PC-9 (cell line): ENCODE measurements around the gene TMTC2. TPM values are rescaled to one million over a fixed set of nuclear protein-coding genes. Genes with fewer than 3 reads are reported as not detected.

Experiments
- BruUV-seq: library from RNA; stranded (reverse); fragments of 400-500 nt; replicated peaks from 2 replicates; lab custom pipeline; 2021; lab: Mats Ljungman, UMichigan
- CTCF ChIA-PET: fragments of 300-600 bp; sonication (Branson Sonifier 250); formaldehyde crosslinking; loops from one replicate; lab custom pipeline; 2022; ENCODE audit warnings: antibody characterized with exemption; lab: Charles Lee
- POLR2A ChIA-PET: fragments of 300-600 bp; sonication (Branson Sonifier 250); formaldehyde crosslinking; loops from one replicate; lab custom pipeline; 2022; ENCODE audit warnings: antibody characterized with exemption; ENCODE audit not compliant: unreplicated experiment; lab: Charles Lee
- DNase-seq, 2 experiments: peaks; one replicate each; pipeline versions ENCODE4 v3.0.0 to v3.0.0-alpha.2; 2015 to 2022; ENCODE audit warnings: mixed read lengths in 1 of 2
- H2AFZ ChIP-seq: fragments of 200-600 bp; sonication (generic); 2 replicates; pipeline ENCODE4 v1.8.1; 2017; ENCODE audit warnings: antibody characterized with exemption
- H3F3A ChIP-seq: fragments of 200-600 bp; sonication (generic); 2 replicates; pipeline ENCODE4 v1.8.1; 2017; ENCODE audit warnings: antibody characterized with exemption, mild to moderate bottlenecking, low read depth; ENCODE audit not compliant: insufficient read depth
- H3K27ac ChIP-seq: fragments of 200-600 bp; sonication (generic); 2 replicates; pipeline ENCODE4 v1.6.1; 2016; ENCODE audit warnings: mixed run types
- H3K27me3 ChIP-seq: fragments of 200-600 bp; sonication (generic); 2 replicates; pipeline ENCODE4 v1.6.1; 2016; ENCODE audit warnings: low read depth, mixed run types; ENCODE audit not compliant: insufficient read depth
- H3K36me3 ChIP-seq: fragments of 200-600 bp; sonication (generic); 2 replicates; pipeline ENCODE4 v1.6.1; 2016; ENCODE audit warnings: low read depth, mixed run types
- H3K4me1 ChIP-seq: fragments of 200-600 bp; sonication (generic); replicated peaks from 2 replicates; pipeline ENCODE4 v1.6.1; 2016; ENCODE audit warnings: mixed run types; ENCODE audit not compliant: insufficient read depth
- H3K4me2 ChIP-seq: fragments of 200-600 bp; sonication (generic); 2 replicates; pipeline ENCODE4 v1.6.1; 2017; ENCODE audit warnings: mixed run types
- H3K4me3 ChIP-seq: fragments of 200-600 bp; sonication (generic); 2 replicates; pipeline ENCODE4 v1.6.1; 2016; ENCODE audit warnings: mixed run types
- H3K79me2 ChIP-seq: fragments of 200-600 bp; sonication (generic); 2 replicates; pipeline ENCODE4 v1.6.1; 2017; ENCODE audit warnings: low read depth, mixed run types
- H3K9me2 ChIP-seq: fragments of 200-600 bp; sonication (generic); 2 replicates; pipeline ENCODE4 v1.8.1; 2017; ENCODE audit warnings: mild to moderate bottlenecking; ENCODE audit not compliant: insufficient read depth
- H3K9me3 ChIP-seq: fragments of 200-600 bp; sonication (generic); 2 replicates; pipeline ENCODE4 v1.8.1; 2016; ENCODE audit warnings: low read depth; ENCODE audit not compliant: insufficient read depth
- H4K20me1 ChIP-seq: fragments of 200-600 bp; sonication (generic); 2 replicates; pipeline ENCODE4 v1.8.1; 2017; ENCODE audit not compliant: insufficient read depth
- EZH2 ChIP-seq: fragments of 200-600 bp; sonication (generic); IDR thresholded peaks from 2 replicates; pipeline ENCODE4 v1.8.0; 2017; ENCODE audit warnings: antibody characterized with exemption, low read depth
- intact Hi-C: fragments of 100-400 bp; cut with micrococcal nuclease; formaldehyde crosslinking; loops from one replicate; pipeline ENCODE4 v1.10.0; 2022; ENCODE audit not compliant: unreplicated experiment
- total RNA-seq: library from RNA; stranded (reverse); gene quantifications from 2 replicates; pipeline ENCODE4 v1.2.3, GENCODE V29; 2021
- TF ChIP-seq, protein P1 (sequence below): fragments of 200-600 bp; sonication (generic); conservative IDR thresholded peaks from 2 replicates; pipeline ENCODE4 v1.6.1; 2017; ENCODE audit warnings: mixed run types, antibody characterized with exemption, mild to moderate bottlenecking, moderate library complexity

TMTC2 gene
- total RNA-seq, 1 experiment from 2014 or later = 8.6 TPM

GRCh38 chr12:83145325-83145840, 458.7 kb downstream of the TMTC2 start:
- Histone ChIP-seq H3K9me3 (no peaks in the 10 kb centered on the region), H2AFZ (no peak overlapping the region), H3K27ac (no peak overlapping the region), H4K20me1 (no peaks in the 10 kb centered on the region), H3K79me2 (no peaks in the 10 kb centered on the region), H3K4me3 (no peak overlapping the region), H3K4me2 (no peak overlapping the region), H3K27me3 (no peaks in the 10 kb centered on the region), H3K36me3 (no peaks in the 10 kb centered on the region), H3F3A (no peaks in the 10 kb centered on the region), H3K9me2 (no peaks in the 10 kb centered on the region), H3K4me1 (no peaks in the 10 kb centered on the region)
- TF ChIP-seq, protein P1, sequence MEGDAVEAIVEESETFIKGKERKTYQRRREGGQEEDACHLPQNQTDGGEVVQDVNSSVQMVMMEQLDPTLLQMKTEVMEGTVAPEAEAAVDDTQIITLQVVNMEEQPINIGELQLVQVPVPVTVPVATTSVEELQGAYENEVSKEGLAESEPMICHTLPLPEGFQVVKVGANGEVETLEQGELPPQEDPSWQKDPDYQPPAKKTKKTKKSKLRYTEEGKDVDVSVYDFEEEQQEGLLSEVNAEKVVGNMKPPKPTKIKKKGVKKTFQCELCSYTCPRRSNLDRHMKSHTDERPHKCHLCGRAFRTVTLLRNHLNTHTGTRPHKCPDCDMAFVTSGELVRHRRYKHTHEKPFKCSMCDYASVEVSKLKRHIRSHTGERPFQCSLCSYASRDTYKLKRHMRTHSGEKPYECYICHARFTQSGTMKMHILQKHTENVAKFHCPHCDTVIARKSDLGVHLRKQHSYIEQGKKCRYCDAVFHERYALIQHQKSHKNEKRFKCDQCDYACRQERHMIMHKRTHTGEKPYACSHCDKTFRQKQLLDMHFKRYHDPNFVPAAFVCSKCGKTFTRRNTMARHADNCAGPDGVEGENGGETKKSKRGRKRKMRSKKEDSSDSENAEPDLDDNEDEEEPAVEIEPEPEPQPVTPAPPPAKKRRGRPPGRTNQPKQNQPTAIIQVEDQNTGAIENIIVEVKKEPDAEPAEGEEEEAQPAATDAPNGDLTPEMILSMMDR = no peak
- no peak for TF ChIP-seq EZH2
- intact Hi-C loops = no loop called here
- no TSS peak for BruUV-seq
- DNase-seq = no peak
- ChIA-PET POLR2A (no interaction called here), CTCF (no interaction called here)

DNA sequence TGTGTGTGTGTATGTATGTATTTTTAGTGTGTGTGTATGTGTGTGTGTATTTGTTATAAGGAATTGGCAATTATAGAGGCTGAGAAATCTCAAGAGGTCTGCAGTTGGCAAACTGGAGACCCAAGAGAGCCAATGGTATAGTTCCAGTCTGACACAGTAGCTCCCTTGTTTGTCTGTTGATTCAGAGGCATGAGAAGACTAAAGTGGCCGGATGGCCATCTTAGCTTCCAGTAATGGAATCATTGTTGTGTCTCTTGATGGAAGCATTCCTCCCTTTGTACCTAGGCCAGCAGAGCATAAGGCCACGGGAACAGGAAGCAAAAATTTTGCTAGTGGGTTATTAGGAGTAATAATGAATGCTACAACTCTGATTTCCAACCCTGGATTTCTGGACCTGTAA, 460.6 kb downstream of the TMTC2 start:
- Histone ChIP-seq H3K79me2 (no peaks in the 10 kb centered on the region), H3K9me2 (no peaks in the 10 kb centered on the region), H3K4me2 (no peak overlapping the region), H3K9me3 (no peaks in the 10 kb centered on the region), H4K20me1 (no peaks in the 10 kb centered on the region), H3K4me1 (no peaks in the 10 kb centered on the region), H2AFZ (no peak overlapping the region), H3K4me3 (no peak overlapping the region), H3K27ac (no peak overlapping the region), H3F3A (no peaks in the 10 kb centered on the region), H3K27me3 (no peaks in the 10 kb centered on the region), H3K36me3 (no peaks in the 10 kb centered on the region)
- DNase-seq = no peak
- TF ChIP-seq EZH2 = no peak
- TF ChIP-seq, protein P1 = no peak
- no TSS peak for BruUV-seq
- intact Hi-C loops = no loop called here
- POLR2A ChIA-PET = no interaction called here
- CTCF ChIA-PET = no interaction called here

GRCh38 chr12:83149987-83150386, 463.3 kb downstream of the TMTC2 start:
- CTCF ChIA-PET = no interaction called here
- Histone ChIP-seq H3K79me2 (no peaks in the 10 kb centered on the region), H3F3A (no peaks in the 10 kb centered on the region), H3K27me3 (no peaks in the 10 kb centered on the region), H3K4me1 (no peaks in the 10 kb centered on the region), H3K27ac (no peak overlapping the region), H3K4me3 (no peak overlapping the region), H4K20me1 (no peaks in the 10 kb centered on the region), H3K9me3 (no peaks in the 10 kb centered on the region), H3K4me2 (no peak overlapping the region), H2AFZ (no peak overlapping the region), H3K36me3 (no peaks in the 10 kb centered on the region), H3K9me2 (no peaks in the 10 kb centered on the region)
- intact Hi-C loops = no loop called here
- no peak for DNase-seq
- no TSS peak for BruUV-seq
- POLR2A ChIA-PET = no interaction called here
- TF ChIP-seq, protein P1 = no peak
- TF ChIP-seq EZH2 = no peak
